WTC11 (cell line): Measurements from ENCODE around the gene CNTFR. TPM values are rescaled to one million over a fixed set of nuclear protein-coding genes. Genes with fewer than 3 reads are reported as not detected.

Experiments
- ATAC-seq: fragments of 200-7000 bp; cut with Tn5 transposase; 2 replicates; pipeline ENCODE4 v1.10.0; 2021; ENCODE audit warnings: mild to moderate bottlenecking, moderate library complexity
- CTCF ChIA-PET: fragments of 300-600 bp; sonication (Branson Sonifier 250); formaldehyde crosslinking; loops from one replicate; lab custom pipeline; 2021; ENCODE audit warnings: antibody characterized with exemption; lab: Charles Lee
- POLR2A ChIA-PET: fragments of 350-600 bp; sonication (Branson Sonifier 250); formaldehyde crosslinking; loops from one replicate; lab custom pipeline; 2021; ENCODE audit warnings: antibody characterized with exemption; lab: Charles Lee
- DNase-seq: peaks from one replicate; pipeline ENCODE4 v3.0.0; 2021; ENCODE audit warnings: low spot score
- H3K27ac Mint-ChIP-seq: 2 replicates; pipeline ENCODE4 v1.8.0; 2021; ENCODE audit warnings: mixed read lengths
- H3K27me3 Mint-ChIP-seq: 2 replicates; pipeline ENCODE4 v1.8.0; 2021; ENCODE audit warnings: low read depth, mild to moderate bottlenecking, moderate library complexity, mixed read lengths
- H3K36me3 Mint-ChIP-seq: 2 replicates; pipeline ENCODE4 v1.8.0; 2021; ENCODE audit warnings: mixed read lengths
- H3K4me1 Mint-ChIP-seq: 2 replicates; pipeline ENCODE4 v1.8.0; 2022; ENCODE audit warnings: mixed read lengths
- H3K4me3 Mint-ChIP-seq: 2 replicates; pipeline ENCODE4 v1.8.0; 2021; ENCODE audit warnings: mild to moderate bottlenecking, moderate library complexity, mixed read lengths
- H3K9me3 Mint-ChIP-seq: 2 replicates; pipeline ENCODE4 v1.8.0; 2021; ENCODE audit warnings: mixed read lengths
- E2F5 ChIP-seq: sonication (generic); formaldehyde crosslinking; IDR thresholded peaks from 2 replicates; pipeline ENCODE4 v1.8.1; 2022; ENCODE audit warnings: mild to moderate bottlenecking, moderate library complexity, missing genetic modification reagents
- EMX1 ChIP-seq: fragments of 250-450 bp; sonication (Bioruptor Pico); IDR thresholded peaks from 2 replicates; pipeline ENCODE4 v1.8.0; 2021; ENCODE audit warnings: mild to moderate bottlenecking
- FOXJ3 ChIP-seq: sonication (generic); formaldehyde crosslinking; IDR thresholded peaks from 2 replicates; pipeline ENCODE4 v1.9.0; 2021; ENCODE audit warnings: missing genetic modification reagents, mild to moderate bottlenecking, borderline replicate concordance
- KAT7 ChIP-seq: sonication (generic); formaldehyde crosslinking; IDR thresholded peaks from 2 replicates; pipeline ENCODE4 v1.8.1; 2023; ENCODE audit warnings: missing genetic modification reagents, mild to moderate bottlenecking, borderline replicate concordance
- NR1H2 ChIP-seq: sonication (generic); formaldehyde crosslinking; IDR thresholded peaks from 2 replicates; pipeline ENCODE4 v1.9.0; 2021; ENCODE audit warnings: mild to moderate bottlenecking, moderate library complexity, missing genetic modification reagents
- NR2C2 ChIP-seq: sonication (generic); formaldehyde crosslinking; IDR thresholded peaks from 2 replicates; pipeline ENCODE4 v1.8.0; 2022; ENCODE audit warnings: mild to moderate bottlenecking, missing genetic modification reagents
- OVOL2 ChIP-seq: fragments of 250-450 bp; sonication (Bioruptor Pico); IDR thresholded peaks from 2 replicates; pipeline ENCODE4 v1.9.0; 2021; ENCODE audit warnings: mild to moderate bottlenecking, borderline replicate concordance
- RORB ChIP-seq: fragments of 250-450 bp; sonication (Bioruptor Pico); IDR thresholded peaks from 2 replicates; pipeline ENCODE4 v1.9.0; 2021; ENCODE audit warnings: mild to moderate bottlenecking
- STAT6 ChIP-seq: sonication (generic); formaldehyde crosslinking; conservative IDR thresholded peaks from 2 replicates; pipeline ENCODE4 v1.8.1; 2023; ENCODE audit warnings: mild to moderate bottlenecking, low read depth, missing genetic modification reagents, moderate library complexity
- USF1 ChIP-seq: sonication (generic); formaldehyde crosslinking; IDR thresholded peaks from 2 replicates; pipeline ENCODE4 v1.8.0; 2022; ENCODE audit warnings: mild to moderate bottlenecking, missing genetic modification reagents
- ZBTB21 ChIP-seq: sonication (generic); formaldehyde crosslinking; IDR thresholded peaks from 2 replicates; pipeline ENCODE4 v1.8.1; 2023; ENCODE audit warnings: mild to moderate bottlenecking, missing genetic modification reagents, borderline replicate concordance
- ZNF219 ChIP-seq: sonication (generic); formaldehyde crosslinking; IDR thresholded peaks from 2 replicates; pipeline ENCODE4 v1.8.0; 2023; ENCODE audit warnings: missing genetic modification reagents, mild to moderate bottlenecking, borderline replicate concordance
- ZNF281 ChIP-seq: sonication (generic); formaldehyde crosslinking; IDR thresholded peaks from 2 replicates; pipeline ENCODE4 v1.8.0; 2023; ENCODE audit warnings: mild to moderate bottlenecking, missing genetic modification reagents
- ZNF416 ChIP-seq: fragments of 250-450 bp; sonication (Bioruptor Pico); IDR thresholded peaks from 2 replicates; pipeline ENCODE4 v1.9.0; 2021; ENCODE audit warnings: mild to moderate bottlenecking, inconsistent platforms
- ZNF512 ChIP-seq: sonication (generic); formaldehyde crosslinking; IDR thresholded peaks from 2 replicates; pipeline ENCODE4 v1.8.1; 2022; ENCODE audit warnings: missing genetic modification reagents, borderline replicate concordance
- ZNF671 ChIP-seq: fragments of 250-450 bp; sonication (Bioruptor Pico); IDR thresholded peaks from 2 replicates; pipeline ENCODE4 v1.8.0; 2021; ENCODE audit warnings: mild to moderate bottlenecking
- total RNA-seq: library from RNA; stranded (reverse); gene quantifications from 3 replicates; pipeline ENCODE4 v1.2.3, GENCODE V29; 2021
- TF ChIP-seq, protein P1 (sequence below): sonication (generic); formaldehyde crosslinking; IDR thresholded peaks from 2 replicates; pipeline ENCODE4 v1.8.1; 2022; ENCODE audit warnings: mild to moderate bottlenecking, missing genetic modification reagents, moderate library complexity, borderline replicate concordance
- TF ChIP-seq, protein P2 (sequence below): sonication (generic); formaldehyde crosslinking; IDR thresholded peaks from 2 replicates; pipeline ENCODE4 v1.8.0; 2022; ENCODE audit warnings: mild to moderate bottlenecking, missing genetic modification reagents
- TF ChIP-seq, protein P3 (sequence below): sonication (generic); formaldehyde crosslinking; IDR thresholded peaks from 2 replicates; pipeline ENCODE4 v1.8.0; 2022; ENCODE audit warnings: mild to moderate bottlenecking, missing genetic modification reagents

Gene CNTFR
- total RNA-seq, 1 experiment from 2014 or later = 18.0 TPM

- TF ChIP-seq ZNF281 (CRISPR knock-in tag) (no peak), OVOL2 (no peak), E2F5 (CRISPR knock-in tag) (no peak), ZBTB21 (CRISPR knock-in tag) (no peak), ZNF671 (no peak), ZNF512 (CRISPR knock-in tag) (no peak), FOXJ3 (CRISPR knock-in tag) (no peak)
- TF ChIP-seq, protein P1, sequence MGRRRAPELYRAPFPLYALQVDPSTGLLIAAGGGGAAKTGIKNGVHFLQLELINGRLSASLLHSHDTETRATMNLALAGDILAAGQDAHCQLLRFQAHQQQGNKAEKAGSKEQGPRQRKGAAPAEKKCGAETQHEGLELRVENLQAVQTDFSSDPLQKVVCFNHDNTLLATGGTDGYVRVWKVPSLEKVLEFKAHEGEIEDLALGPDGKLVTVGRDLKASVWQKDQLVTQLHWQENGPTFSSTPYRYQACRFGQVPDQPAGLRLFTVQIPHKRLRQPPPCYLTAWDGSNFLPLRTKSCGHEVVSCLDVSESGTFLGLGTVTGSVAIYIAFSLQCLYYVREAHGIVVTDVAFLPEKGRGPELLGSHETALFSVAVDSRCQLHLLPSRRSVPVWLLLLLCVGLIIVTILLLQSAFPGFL (CRISPR knock-in tag) = no peak
These were observed 21.4 kb downstream of the CNTFR start (continued) for GRCh38 chr9:34568133-34568532.

DNA sequence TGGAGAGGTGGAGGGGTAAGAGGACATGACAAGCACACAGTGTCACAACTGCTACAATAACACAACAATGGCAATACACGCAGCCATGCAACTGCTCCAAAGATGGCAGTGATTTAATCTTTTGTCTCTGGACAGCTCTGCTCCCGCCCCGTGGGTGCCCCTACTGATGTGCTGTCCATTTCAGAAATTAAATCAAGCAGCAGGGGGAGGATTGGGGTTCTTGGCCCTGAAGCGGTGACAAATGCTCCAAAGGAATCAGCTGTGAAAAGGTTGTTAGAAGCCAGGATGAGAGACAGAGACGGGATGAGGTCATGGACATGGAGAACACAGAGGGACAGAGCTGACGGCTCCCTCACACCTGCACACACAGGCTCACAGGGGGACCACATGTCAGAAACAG, 22.6 kb downstream of the CNTFR start:
- peaks cover 26% of the 10 kb centered on the region for H3K4me1 Mint-ChIP-seq
- POLR2A ChIA-PET = no interaction called here
- TF ChIP-seq NR1H2 (CRISPR knock-in tag) (no peak), KAT7 (CRISPR knock-in tag) (no peak), ZNF512 (CRISPR knock-in tag) (no peak), RORB (CRISPR knock-in tag) (no peak), STAT6 (CRISPR knock-in tag) (no peak), EMX1 (no peak), NR2C2 (CRISPR knock-in tag) (no peak), ZNF219 (CRISPR knock-in tag) (no peak), USF1 (no peak), ZNF416 (CRISPR knock-in tag) (no peak)
- TF ChIP-seq, protein P2, sequence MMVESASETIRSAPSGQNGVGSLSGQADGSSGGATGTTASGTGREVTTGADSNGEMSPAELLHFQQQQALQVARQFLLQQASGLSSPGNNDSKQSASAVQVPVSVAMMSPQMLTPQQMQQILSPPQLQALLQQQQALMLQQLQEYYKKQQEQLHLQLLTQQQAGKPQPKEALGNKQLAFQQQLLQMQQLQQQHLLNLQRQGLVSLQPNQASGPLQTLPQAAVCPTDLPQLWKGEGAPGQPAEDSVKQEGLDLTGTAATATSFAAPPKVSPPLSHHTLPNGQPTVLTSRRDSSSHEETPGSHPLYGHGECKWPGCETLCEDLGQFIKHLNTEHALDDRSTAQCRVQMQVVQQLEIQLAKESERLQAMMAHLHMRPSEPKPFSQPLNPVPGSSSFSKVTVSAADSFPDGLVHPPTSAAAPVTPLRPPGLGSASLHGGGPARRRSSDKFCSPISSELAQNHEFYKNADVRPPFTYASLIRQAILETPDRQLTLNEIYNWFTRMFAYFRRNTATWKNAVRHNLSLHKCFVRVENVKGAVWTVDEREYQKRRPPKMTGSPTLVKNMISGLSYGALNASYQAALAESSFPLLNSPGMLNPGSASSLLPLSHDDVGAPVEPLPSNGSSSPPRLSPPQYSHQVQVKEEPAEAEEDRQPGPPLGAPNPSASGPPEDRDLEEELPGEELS (CRISPR knock-in tag) = no peak
- TF ChIP-seq, protein P3, sequence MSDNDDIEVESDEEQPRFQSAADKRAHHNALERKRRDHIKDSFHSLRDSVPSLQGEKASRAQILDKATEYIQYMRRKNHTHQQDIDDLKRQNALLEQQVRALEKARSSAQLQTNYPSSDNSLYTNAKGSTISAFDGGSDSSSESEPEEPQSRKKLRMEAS (CRISPR knock-in tag) = no peak
- TF ChIP-seq, all 79 proteins: peak for 0
- CTCF ChIA-PET = interaction anchor here (0.8 to 4.1 kb wide), 5 partner anchors 11 to 44 kb away, joined by 3 to 31 read pairs (median 6); no protein-coding TSS in a partner anchor
- peaks cover 3% of the 10 kb centered on the region; the same call in 1 of the 2 replicates for H3K27me3 Mint-ChIP-seq
- H3K4me3 Mint-ChIP-seq = no peak overlapping the region
- no peak for ATAC-seq
- no peaks in the 10 kb centered on the region for H3K36me3 Mint-ChIP-seq
- H3K27ac Mint-ChIP-seq = no peak overlapping the region
- H3K9me3 Mint-ChIP-seq = no peaks in the 10 kb centered on the region
- no peak for DNase-seq
